HG02885 (cell line): ENCODE measurements around the gene LOC101059915.
A peak's percentile ranks its signal among the peaks of the same experiment; 100 is the strongest.
"Not testable (repeated sequence)": the region's sequence is repeated elsewhere in the genome, so short reads cannot be mapped to it uniquely, and the experiment has no call there.

Source experiments
- ATAC-seq: cut with Tn5 transposase; IDR thresholded peaks from one replicate; pipeline ENCODE4 v1.9.1; 2021; ENCODE audit warnings: mild to moderate bottlenecking; ENCODE audit not compliant: unreplicated experiment, poor library complexity

Gene LOC101059915

DNA sequence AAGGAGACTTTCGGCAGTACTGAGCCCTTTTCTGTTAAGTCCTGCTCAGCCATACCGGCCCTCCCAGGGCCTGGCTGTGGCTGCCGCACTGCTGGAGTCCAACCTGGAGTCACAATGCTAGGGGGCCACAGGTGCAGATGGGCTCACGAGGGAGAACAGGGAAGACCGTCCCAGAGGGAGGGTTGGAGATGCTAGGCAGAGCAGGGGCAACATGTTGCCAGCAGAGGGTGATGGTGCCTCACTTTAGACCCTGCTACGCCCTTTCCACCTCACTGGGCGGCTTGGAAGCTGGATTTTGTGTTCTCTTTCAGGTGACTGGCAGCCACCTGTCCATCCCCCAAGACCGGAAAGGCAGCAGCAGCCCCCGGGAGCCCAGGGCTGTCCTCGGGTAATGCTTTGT lies 2.6 kb downstream of the LOC101059915 start:
- ATAC-seq: not testable (repeated sequence)

DNA sequence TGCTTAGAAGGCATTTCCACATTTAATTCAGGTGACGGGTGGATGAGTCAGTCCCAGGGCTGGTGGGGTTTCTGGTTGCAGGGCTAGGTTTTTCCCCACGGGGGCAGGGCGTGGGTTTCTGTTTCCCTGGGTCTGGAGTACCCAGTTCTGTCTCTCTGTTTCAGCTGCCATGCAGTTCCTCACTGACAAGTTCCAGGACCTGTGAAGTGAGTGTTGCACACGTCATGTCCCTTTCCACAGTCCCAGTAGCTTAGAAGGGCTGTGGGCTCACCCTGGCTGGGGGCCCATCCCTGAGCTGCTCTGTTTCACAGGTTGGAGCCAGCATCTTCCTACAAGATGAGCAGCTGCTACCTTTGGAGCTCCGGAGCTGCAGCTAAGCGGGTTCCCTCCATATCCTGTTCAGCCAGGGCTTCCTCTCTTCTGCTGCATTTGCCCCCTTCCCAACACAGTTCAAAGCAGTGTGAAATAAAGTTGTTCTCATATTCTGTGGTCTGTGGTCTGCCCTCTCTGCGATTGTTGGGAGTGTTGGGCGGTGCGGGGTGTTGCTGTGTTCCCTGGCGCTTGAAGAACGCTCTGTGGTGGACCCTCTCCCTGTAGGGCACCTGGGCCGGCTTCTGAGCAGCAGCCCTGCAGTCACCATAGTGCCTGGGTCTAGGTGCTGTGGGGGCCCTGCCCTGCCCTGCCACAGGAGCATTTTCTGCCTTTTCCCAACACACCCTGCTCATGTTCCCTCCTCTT lies 3.9 kb downstream of the LOC101059915 start:
- ATAC-seq: no peak

DNA sequence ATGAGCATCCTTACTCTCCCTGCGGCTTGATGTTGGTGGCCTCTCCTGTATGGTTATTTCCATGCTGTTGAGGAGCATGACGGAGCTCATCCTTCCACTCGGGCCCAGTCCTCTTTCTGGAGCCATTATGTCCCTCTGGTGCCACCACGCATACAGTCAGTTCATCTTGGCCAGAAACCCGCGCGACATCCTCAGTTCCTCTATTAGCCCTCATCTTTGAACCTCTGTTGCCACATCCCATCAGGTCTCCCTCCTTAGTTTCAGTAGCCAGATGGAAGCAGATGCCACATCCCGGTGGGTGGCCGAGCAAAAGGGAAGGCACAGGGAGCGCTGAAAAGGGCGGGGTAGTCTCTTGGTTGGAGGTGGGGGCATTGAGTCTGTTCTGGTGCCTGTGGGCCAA lies 4.6 kb downstream of the LOC101059915 start:
- ATAC-seq: no peak

DNA sequence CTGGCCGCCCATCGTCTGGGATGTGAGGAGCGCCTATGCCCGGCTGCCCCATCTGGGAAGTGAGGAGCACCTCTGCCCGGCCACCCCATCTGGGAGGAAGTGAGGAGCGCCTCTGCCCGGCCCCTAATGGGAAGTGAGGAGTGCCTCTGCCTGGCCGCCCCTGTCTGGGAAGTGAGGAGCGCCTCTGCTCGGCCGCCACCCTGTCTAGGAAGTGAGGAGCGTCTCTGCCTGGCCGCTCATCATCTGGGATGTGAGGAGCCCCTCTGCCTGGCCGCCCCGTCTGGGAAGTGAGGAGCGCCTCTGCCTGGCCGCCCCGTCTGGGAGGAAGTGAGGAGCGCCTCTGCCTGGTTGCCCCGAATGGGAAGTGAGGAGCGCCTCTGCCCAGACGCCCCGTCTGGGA lies 8.3 kb downstream of the LOC101059915 start:
- ATAC-seq: not testable (repeated sequence)

DNA sequence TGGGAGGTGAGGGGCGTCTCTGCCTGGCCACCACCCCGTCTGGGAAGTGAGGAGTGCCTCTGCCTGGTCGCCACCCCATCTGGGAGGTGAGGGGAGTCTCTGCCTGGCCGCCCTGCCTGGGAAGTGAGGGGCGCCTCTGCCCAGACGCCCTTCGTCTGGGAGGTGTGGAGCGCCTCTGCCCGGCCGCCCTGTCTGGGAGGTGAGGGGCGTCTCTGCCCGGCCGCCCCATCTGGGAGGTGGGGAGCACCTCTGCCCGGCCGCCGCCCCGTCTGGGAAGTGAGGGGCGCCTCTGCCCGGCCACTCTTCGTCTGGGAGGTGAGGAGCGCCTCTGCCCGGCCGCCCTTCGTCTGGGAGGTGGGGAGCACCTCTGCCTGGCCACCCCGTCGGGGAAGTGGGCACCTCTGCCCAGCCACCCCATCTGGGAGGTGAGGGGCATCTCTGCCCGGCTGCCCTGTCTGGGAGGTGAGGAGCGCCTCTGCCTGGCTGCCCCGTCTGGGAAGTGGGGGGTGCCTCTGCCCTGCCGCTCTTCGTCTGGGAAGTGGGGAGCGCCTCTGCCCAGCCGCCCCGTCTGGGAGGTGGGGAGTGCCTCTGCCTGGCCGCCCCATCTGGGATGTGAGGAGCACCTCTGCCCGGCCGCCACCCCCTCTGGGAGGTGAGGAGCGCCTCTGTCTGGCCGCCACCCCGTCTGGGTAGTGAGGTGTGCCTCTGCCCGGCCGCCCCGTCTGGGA lies 8.9 kb downstream of the LOC101059915 start:
- ATAC-seq: not testable (repeated sequence)

DNA sequence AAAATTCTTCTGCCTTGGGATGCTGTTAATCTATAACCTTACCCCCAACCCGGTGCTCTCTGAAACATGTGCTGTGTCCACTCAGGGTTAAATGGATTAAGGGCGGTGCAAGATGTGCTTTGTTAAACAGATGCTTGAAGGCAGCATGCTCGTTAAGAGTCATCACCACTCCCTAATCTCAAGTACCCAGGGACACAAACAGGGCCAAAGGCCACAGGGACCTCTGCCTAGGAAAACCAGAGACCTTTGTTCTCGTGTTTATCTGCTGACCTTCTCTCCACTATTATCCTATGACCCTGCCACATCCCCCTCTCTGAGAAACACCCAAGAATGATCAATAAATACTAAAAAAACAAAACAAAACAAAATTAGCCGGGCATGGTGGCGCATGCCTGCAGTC lies 9.8 kb downstream of the LOC101059915 start:
- not testable (repeated sequence) for ATAC-seq

DNA sequence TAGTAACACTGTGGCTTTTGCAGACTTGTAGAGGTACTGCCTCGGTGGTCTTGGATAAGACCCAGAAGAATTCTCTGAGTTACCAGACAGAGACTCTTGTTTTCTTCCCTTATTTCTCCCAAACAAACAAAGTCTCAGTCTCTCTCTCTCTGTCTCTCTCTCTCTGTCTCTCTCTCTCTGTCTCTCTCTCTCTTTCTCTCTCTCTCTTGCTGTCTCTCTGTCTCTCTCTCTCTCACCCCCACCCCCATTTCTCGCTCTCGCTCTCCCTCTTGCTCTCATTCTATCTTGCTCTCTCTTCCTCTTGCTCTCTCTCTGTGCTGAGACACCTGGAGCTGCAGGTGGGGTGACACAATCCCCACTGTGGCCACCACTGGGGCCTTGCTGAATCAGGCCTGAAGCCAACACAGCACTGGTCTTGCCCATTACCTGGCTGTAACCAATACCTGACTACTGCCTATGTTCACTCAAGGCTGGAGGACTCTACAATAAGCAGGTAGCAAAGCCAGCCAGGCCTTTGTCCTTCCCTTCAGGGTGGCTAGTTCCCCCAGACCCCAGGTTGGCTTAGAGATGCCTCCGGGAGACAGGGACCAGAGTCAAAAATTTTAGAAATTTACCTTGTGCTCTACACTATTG lies 12.3 kb downstream of the LOC101059915 start:
- no peak for ATAC-seq

DNA sequence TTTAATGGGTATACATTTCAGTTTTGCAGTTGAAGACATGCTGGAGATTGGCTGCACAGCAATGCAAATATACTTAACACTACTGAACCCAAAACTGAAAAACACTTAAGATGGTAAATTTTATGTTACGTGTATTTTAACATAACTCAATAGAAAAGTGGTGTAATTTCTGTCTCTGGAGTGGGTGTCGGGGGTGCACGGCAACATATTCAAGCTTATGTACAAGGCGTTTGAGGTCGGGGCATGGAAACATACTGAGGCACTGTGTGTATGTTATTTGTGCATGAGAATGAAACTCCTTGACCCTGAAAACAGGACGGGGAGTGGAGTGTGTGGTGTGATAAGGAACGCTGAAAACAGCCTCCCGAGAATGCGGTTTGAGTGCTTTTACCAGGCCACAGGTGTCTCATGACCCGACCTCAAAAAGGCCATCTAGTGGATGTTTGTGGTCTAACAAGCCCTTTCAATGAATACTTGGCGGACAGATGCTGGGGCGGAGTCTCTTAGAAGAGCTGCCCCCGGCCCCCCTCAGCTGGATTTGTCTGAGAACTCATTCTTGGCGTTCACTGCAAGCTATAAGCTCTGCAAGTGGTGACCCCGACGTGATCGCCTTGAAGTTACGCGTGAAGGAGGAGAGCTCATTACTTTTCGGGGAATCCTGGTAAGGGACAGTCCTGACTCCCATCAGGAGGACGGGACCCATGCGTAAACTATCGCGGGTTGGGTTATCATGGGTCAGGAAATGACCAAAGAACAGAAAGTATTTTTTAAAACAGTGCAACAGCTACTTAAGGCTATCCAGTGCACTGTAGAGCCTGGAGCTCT lies 29.5 kb downstream of the LOC101059915 start:
- ATAC-seq: peak; percentile 71

DNA sequence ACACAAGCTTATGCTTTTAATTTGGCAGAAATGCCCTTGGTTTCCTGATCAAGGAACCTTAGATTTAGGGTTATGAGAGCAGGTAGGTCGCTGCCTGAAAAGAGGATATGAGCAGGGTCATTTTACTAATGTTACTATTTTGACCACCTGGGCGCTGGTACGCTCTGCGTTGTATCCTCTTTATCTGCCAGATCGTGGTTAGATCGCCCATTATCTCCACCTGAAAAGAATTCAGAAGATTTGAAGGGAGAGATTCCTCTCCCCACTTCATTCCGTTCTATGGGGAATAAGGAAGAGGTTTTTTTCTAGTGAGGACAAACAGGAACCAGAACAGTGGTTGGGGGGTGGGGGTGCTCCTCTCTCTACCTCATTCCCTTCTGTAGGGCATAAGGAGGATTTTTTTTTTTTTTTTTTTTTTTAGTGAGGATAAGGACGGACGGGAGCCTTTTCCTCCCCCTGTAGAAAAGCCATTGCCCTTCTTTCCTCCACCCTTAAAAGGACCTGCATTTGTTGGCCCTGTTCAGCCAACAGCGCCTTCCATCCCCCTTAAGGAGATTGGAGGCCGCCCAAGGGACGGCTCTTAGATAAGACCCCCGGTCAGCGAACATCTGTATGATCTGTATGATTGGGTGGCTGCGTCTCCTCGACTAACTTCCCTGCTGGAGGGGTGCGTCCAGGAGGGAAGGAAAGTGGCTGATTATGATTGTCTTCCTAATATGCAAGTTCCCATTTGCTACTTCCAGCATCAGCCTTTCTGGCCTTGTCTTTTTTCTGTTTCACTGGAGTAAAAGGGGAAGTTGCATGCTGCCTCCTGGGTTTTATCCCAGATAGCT lies 30.3 kb downstream of the LOC101059915 start:
- ATAC-seq: peak; percentile 40

DNA sequence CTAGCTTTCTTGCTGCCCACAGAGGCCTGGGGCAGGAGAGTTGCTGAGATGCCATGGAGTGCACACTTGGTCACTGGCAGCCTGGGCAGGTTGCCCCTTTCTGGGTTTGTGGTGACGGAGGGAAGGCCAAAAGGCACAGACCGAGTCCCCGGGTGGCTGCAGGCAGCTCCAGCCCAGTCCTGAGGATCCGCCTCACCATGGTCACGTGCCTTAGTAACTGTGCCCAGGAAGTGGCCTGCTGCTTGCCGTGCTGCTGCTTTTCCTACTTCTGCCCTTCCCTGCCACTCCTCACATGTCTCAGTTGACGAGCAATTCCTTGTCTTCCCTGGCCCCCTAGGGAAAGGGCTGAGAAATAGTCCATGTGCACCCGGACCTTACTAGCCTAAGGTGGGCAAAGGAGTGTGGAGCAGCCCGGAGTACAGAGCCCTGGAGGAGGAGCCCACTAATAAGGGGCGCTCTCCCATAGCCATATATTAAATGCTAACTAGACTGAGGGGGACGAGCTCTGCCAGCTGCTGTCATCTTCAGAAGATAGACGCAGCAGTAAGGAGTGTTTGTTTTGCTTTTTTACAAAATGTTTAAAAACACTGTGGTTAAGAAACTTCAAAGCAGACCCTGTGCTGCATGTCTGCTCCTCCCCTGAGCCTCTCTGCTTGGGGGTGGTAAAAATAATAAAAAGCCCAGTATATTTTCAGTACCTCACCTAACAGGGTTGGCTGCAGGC lies 31.1 kb downstream of the LOC101059915 start:
- ATAC-seq: not testable (repeated sequence)

DNA sequence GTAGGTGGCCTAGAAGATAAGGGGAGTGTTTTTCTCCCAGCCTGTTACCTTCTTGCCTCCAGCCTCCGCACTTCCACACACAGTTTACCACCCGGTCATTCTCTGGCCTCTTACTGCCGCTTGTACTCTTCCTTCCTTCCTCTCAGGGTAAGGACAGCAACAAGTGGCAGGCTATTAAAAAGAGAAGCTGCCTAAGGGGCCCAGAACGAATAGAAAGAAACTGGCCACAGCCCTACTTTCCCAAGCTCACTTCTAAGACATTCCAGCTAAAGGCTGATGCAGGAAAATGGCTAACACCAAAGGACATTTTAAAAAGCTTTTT lies 31.6 kb downstream of the LOC101059915 start:
- ATAC-seq: not testable (repeated sequence)

DNA sequence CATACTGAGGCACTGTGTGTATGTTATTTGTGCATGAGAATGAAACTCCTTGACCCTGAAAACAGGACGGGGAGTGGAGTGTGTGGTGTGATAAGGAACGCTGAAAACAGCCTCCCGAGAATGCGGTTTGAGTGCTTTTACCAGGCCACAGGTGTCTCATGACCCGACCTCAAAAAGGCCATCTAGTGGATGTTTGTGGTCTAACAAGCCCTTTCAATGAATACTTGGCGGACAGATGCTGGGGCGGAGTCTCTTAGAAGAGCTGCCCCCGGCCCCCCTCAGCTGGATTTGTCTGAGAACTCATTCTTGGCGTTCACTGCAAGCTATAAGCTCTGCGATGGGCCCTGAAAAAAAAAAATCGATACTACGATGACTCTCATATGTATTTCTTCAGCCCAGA lies 35.5 kb downstream of the LOC101059915 start:
- ATAC-seq: not testable (repeated sequence)

DNA sequence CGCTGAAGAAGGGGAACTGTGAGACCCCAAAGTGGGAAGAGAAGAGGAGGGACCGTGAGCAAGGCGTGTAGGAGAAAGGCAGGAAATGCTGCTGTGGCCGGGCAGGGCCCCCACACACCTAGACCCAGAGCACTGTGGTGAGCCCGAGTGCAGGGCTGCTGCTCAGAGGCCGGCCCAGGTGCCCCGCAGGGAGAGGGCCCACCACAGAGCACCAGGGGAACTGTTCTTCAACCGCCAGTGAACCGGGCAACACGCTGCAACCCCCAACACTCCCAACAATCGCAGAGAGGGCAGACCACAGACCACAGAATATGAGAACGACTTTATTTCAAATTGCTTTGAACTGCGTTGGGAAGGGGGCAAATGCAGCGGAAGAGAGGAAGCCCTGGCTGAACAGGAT lies 46.7 kb downstream of the LOC101059915 start:
- ATAC-seq: not testable (repeated sequence)

DNA sequence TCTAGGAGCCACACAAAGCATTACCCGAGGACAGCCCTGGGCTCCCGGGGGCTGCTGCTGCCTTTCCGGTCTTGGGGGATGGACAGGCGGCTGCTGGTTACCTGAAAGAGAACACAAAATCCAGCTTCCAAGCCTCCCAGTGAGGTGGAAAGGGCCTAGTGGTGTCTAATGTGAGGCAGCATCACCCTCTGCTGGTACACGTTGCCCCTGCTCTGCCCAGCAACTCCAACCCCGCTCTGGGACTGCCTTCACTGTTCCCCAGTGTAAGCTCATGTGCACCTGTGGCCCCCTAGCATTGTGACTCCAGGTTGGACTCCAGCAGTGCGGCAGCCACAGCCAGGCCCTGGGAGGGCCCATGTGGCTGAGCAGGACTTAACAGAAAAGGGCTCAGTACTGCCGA lies 48.2 kb downstream of the LOC101059915 start:
- ATAC-seq: not testable (repeated sequence)

DNA sequence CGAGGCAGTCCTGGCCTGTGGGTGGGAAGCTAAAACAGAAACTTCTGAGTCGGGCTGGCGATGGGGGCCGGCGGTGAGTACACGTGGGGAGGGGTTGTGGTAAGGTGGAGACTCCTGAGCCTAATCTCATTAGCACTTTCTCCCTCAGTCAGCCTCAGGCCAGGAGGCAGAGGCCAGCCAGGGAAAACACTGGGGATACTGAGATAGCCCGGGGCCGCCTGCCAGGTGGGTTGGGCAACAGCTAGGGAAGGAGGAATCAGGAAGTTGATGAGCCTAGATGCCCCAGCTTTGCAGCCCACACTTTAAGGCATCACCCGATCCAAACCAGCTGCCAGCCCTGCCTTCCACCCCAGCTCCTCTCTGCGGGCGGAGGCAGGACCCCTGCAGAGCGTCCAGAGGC lies 49.0 kb downstream of the LOC101059915 start:
- ATAC-seq: not testable (repeated sequence)

DNA sequence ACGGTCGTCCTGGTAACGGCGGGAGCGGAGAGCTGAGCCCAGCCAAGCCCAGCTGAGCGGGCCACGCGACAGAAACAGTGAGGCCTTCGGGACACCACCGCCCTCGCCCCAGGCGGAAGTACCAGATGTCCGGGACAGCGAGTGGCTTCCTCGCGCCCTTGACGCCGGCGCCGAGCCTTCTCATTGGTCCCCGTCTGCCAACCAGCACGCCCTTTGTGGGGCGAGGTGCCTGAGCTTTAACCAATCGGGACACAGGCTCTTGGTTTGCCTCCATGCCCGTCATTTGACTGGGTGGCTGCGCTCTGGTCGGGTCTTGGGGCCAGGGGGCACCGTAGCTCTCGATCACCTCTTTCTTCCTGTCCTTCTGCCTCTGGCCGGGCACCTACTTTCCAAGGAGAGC lies 50.8 kb downstream of the LOC101059915 start, which contains the start of gene CXorf49:
Gene CXorf49 (minus strand): TSS at position 101 of the 400 bp plus-strand sequence. CDS start 134 bp downstream, outside the sequence.
- not testable (repeated sequence) for ATAC-seq

DNA sequence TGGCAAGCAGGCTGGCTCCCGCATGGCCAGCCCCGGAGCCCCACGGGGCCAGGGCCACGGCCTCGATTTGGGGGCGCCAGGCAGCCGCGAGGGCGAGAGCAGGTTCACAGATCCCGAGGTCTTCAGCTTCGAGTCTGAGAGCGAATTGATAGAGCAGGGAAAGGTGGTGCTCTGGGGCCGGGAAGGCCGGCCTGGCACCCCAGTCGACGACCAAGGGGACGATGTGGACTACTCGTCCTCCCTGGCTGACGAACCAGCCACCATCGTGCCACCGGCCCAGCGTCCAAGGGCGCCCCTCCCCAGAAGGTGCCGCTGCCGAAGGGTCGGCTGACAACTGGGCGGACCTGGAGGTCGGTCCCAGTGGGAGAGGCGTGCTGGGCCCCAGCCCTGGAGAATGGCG lies 51.8 kb downstream of the LOC101059915 start:
- not testable (repeated sequence) for ATAC-seq

DNA sequence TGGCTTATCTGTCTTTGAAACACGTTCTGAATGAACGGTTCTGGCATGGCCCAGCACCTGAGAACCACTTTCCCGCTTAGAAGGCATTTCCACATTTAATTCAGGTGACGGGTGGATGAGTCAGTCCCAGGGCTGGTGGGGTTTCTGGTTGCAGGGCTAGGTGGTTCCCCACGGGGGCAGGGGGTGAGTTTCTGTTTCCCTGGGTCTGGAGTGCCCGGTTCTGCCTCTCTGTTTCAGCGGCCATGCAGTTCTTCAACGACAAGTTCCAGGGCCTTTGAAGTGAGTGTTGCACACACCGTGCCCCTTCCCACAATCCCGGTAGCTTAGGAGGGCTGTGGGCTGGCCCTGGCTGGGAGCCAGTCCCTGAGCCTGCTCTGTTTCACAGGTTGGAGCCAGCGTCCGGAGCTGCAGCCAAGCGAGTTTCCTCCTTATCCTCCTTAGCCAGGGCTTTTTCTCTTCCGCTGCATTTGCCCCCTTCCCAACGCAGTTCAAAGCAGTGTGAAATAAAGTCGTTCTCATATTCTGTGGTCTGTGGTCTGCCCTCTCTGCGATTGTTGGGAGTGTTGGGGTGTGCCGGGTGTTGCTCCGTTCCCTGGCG lies 53.0 kb downstream of the LOC101059915 start:
- ATAC-seq: not testable (repeated sequence)
